ENCODE data around the gene POP7. TPM values are rescaled to one million over a fixed set of nuclear protein-coding genes. Genes with fewer than 3 reads are reported as not detected.

POP7 gene
- total RNA-seq, 1 experiment from 2014 or later, result 92.8 TPM

DNA sequence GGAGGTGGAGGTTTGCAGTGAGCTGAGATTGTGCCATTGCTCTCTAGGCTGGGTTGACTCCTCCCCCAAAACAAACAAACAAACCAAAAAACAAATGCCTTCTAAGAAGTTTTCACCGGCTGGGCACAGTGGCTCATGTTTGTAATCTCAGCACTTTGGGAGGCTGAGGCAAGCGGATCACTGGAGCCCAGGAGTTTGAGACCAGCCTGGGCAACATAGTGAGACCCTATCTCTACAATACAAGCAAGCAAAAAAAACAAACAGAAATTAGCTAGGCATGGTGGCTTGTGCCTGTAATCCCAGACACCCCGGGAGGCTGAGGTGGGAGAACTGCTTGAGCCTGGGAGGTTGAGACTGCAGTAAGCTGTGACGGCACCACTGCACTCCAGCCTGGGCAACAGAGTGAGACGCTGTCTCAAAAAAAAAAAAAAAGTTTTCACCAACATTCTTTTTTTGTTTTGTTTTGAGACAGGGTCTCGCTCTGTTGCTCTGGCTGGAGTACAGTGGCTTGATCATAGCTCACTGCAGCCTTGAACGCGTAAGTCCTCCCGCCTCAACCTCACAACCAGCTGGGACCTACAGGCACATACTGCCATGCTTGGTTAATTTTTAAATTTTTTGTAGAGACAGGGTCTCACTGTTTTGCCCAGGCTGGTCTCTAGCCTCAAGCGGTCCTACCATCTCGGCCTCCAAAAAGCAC lies 26.2 kb downstream of the POP7 start:
- no peaks in the 10 kb centered on the region for H3K36me3 ChIP-seq
- no peaks in the 10 kb centered on the region for H3K27me3 ChIP-seq
- no peak overlapping the region for H3K4me3 ChIP-seq
- no peak for DNase-seq
- no peaks in the 10 kb centered on the region for H3K9me3 ChIP-seq

DNA sequence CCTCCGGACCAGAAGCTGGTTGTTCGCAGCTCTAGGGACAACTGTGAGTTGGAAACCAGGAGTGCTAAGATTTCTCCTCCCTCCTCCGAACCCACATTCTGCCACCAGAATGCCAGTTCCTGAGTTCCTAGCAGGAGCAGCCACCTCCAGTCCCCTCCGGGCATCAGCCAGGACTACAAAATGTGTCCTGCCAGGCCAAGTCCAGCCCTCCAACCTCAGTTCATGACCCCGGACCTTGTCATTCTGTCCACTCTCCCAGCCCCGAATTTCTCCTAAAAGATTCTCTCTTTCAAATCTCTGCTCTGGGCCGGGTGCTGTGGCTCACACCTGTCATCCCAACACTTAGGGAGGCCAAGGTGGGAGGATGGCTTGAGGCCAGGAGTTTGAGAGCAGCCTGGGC lies 29.8 kb downstream of the POP7 start:
- Histone ChIP-seq H3K36me3 (no peaks in the 10 kb centered on the region), H3K9me3 (no peaks in the 10 kb centered on the region), H3K27me3 (no peaks in the 10 kb centered on the region), H3K4me3 (no peak overlapping the region)
- no peak for DNase-seq

- DNase-seq, result no peak
- H3K27me3 ChIP-seq, result no peaks in the 10 kb centered on the region
- H3K9me3 ChIP-seq, result no peaks in the 10 kb centered on the region
- H3K36me3 ChIP-seq, result no peaks in the 10 kb centered on the region
- H3K4me3 ChIP-seq, result no peak overlapping the region
These were observed 30.8 kb downstream of the POP7 start for GRCh38 chr7:100736671-100737070.

- no peaks in the 10 kb centered on the region for H3K36me3 ChIP-seq
- H3K4me3 ChIP-seq, result no peak overlapping the region
- no peaks in the 10 kb centered on the region for H3K27me3 ChIP-seq
- H3K9me3 ChIP-seq, result no peaks in the 10 kb centered on the region
- DNase-seq, result no peak
These were observed 34.0 kb downstream of the POP7 start for GRCh38 chr7:100739934-100740333.

- Histone ChIP-seq H3K27me3 (no peaks in the 10 kb centered on the region), H3K36me3 (no peaks in the 10 kb centered on the region), H3K9me3 (no peaks in the 10 kb centered on the region), H3K4me3 (peak overlapping the region; percentile 55)
- no peak for DNase-seq
These were observed 38.7 kb downstream of the POP7 start for GRCh38 chr7:100744605-100745004.

DNA sequence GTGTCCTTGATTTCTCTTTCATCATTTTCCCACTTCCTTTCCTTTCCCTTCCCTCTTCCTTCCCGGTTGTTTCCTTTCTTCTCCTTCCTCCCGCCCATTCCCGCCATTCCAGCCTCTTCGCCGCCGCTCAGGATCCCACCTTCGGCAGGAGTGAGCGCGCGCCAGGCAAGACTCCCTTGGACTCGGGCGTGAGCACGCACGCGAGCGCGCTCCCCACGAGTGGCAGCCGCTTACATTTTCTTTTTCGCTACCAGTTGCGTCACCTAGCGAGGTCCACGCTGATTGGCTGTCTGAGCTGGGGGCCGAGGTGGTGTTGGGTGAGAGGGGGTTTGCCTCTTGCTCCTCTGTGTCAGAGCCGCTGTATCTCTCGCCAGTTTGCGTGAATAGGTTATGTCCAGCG lies 39.3 kb downstream of the POP7 start:
- Histone ChIP-seq H3K36me3 (no peaks in the 10 kb centered on the region), H3K4me3 (peak overlapping the region; percentile 55), H3K9me3 (no peaks in the 10 kb centered on the region), H3K27me3 (no peaks in the 10 kb centered on the region)
- peak; percentile 87 for DNase-seq

DNA sequence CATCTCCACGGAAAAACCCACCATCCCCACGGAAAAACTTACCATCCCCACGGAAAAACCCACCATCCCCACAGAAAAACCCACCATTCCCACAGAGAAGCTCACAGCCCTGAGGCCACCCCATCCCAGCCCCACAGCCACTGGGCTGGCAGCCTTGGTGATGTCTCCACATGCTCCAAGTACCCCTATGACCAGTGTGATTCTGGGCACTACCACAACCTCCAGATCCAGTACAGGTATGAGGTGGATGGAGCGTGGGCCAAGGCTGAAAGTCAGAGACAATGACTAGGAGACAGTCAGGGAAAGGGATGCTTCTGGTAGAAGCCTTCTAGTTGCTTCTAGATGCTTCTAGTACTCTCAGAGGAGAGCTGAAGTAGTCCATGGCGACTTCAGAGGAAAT lies 47.1 kb downstream of the POP7 start:
- Histone ChIP-seq H3K27me3 (0 out of 2 replicates have a peak, but pooled peaks cover 3% of the 10 kb centered on the region), H3K36me3 (no peaks in the 10 kb centered on the region), H3K4me3 (no peak overlapping the region), H3K9me3 (no peaks in the 10 kb centered on the region)
- DNase-seq, result no peak

DNA sequence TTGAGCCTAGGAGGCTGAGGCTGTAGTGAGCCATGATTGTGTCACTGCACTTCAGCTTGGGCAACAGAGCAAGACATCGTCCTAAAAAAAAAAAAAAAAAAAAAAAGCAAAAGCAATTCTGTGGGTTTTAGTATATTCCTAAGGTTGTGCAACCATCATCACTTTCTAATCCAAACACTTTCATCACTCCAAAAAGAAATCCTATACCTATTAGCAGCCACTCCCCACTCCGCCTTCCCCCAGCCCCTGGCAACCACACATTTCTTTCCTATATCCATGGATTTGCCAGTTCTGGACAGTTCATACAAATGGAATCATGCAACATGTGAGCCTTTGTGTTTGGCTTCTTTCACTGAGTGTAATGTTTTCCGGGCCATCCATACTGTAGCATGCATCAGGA lies 47.8 kb downstream of the POP7 start:
- peak; percentile 31 for DNase-seq
- Histone ChIP-seq H3K36me3 (no peaks in the 10 kb centered on the region), H3K9me3 (no peaks in the 10 kb centered on the region), H3K27me3 (0 out of 2 replicates have a peak, but pooled peaks cover 3% of the 10 kb centered on the region), H3K4me3 (no peak overlapping the region)

Other genes starting within 250 kb of the POP7 start
- 0.56 TPM in 1 of 2 replicates, not detected in the other for gene SPACDR, start 241.9 kb upstream of the POP7 start, total RNA-seq (2014; rRNA removed; shearing (Covaris generic); ENCODE audit: low replicate concordance)
- gene TSC22D4, start 226.9 kb upstream of the POP7 start, total RNA-seq (2014; rRNA removed; shearing (Covaris generic); ENCODE audit: low replicate concordance), result 5.7 and 27.7 TPM in 2 replicates
- gene NYAP1, start 222.2 kb upstream of the POP7 start, total RNA-seq (2014; rRNA removed; shearing (Covaris generic); ENCODE audit: low replicate concordance), result not detected in 2 replicates
- gene AGFG2, start 166.9 kb upstream of the POP7 start, total RNA-seq (2014; rRNA removed; shearing (Covaris generic); ENCODE audit: low replicate concordance), result 5.8 and 10.2 TPM in 2 replicates
- gene SAP25, start 132.2 kb upstream of the POP7 start, total RNA-seq (2014; rRNA removed; shearing (Covaris generic); ENCODE audit: low replicate concordance), result not detected in 2 replicates
- gene LRCH4, start 120.0 kb upstream of the POP7 start, total RNA-seq (2014; rRNA removed; shearing (Covaris generic); ENCODE audit: low replicate concordance), result 3.8 and 6.3 TPM in 2 replicates
- gene FBXO24, start 119.8 kb upstream of the POP7 start, total RNA-seq (2014; rRNA removed; shearing (Covaris generic); ENCODE audit: low replicate concordance), result 1.0 and 1.2 TPM in 2 replicates
- 53.5 and 1,171 TPM in 2 replicates for gene PCOLCE, start 103.8 kb upstream of the POP7 start, total RNA-seq (2014; rRNA removed; shearing (Covaris generic); ENCODE audit: low replicate concordance)
- 1.8 and 5.9 TPM in 2 replicates for gene MOSPD3, start 93.6 kb upstream of the POP7 start, total RNA-seq (2014; rRNA removed; shearing (Covaris generic); ENCODE audit: low replicate concordance)
- 0.33 TPM in 1 of 2 replicates, not detected in the other for gene TFR2, start 64.6 kb upstream of the POP7 start, total RNA-seq (2014; rRNA removed; shearing (Covaris generic); ENCODE audit: low replicate concordance)
- gene ACTL6B, start 49.7 kb upstream of the POP7 start, total RNA-seq (2014; rRNA removed; shearing (Covaris generic); ENCODE audit: low replicate concordance), result not detected in 2 replicates
- gene GNB2, start 32.4 kb upstream of the POP7 start, total RNA-seq (2014; rRNA removed; shearing (Covaris generic); ENCODE audit: low replicate concordance), result 128 and 174 TPM in 2 replicates
- gene GIGYF1, start 11.9 kb upstream of the POP7 start, total RNA-seq (2014; rRNA removed; shearing (Covaris generic); ENCODE audit: low replicate concordance), result 9.1 and 9.2 TPM in 2 replicates
- gene EPO, start 14.3 kb downstream of the POP7 start, total RNA-seq (2014; rRNA removed; shearing (Covaris generic); ENCODE audit: low replicate concordance), result not detected in 2 replicates
- gene ZAN, start 27.5 kb downstream of the POP7 start, total RNA-seq (2014; rRNA removed; shearing (Covaris generic); ENCODE audit: low replicate concordance), result not detected in 2 replicates
- 42.7 and 72.5 TPM in 2 replicates for gene EPHB4, start 121.4 kb downstream of the POP7 start, total RNA-seq (2014; rRNA removed; shearing (Covaris generic); ENCODE audit: low replicate concordance)
- 12.0 and 13.6 TPM in 2 replicates for gene SLC12A9, start 146.6 kb downstream of the POP7 start, total RNA-seq (2014; rRNA removed; shearing (Covaris generic); ENCODE audit: low replicate concordance)
- gene TRIP6, start 161.3 kb downstream of the POP7 start, total RNA-seq (2014; rRNA removed; shearing (Covaris generic); ENCODE audit: low replicate concordance), result 147 and 173 TPM in 2 replicates
- 60.3 and 102 TPM in 2 replicates for gene SRRT, start 169.0 kb downstream of the POP7 start, total RNA-seq (2014; rRNA removed; shearing (Covaris generic); ENCODE audit: low replicate concordance)
- gene UFSP1, start 183.6 kb downstream of the POP7 start, total RNA-seq (2014; rRNA removed; shearing (Covaris generic); ENCODE audit: low replicate concordance), result 5.4 and 6.8 TPM in 2 replicates
- gene ACHE, start 189.8 kb downstream of the POP7 start, total RNA-seq (2014; rRNA removed; shearing (Covaris generic); ENCODE audit: low replicate concordance), result not detected in 2 replicates
- not detected in 2 replicates for gene MUC3A, start 243.4 kb downstream of the POP7 start, total RNA-seq (2014; rRNA removed; shearing (Covaris generic); ENCODE audit: low replicate concordance)

Measured in MG63 (cell line).